Prostate gland (tissue), 2 donors: ENCODE measurements around the gene MEST. TPM values are rescaled to one million over a fixed set of nuclear protein-coding genes. Genes with fewer than 3 reads are reported as not detected.

ENCODE experiments used
- DNase-seq: peaks from one replicate; pipeline ENCODE4 v3.0.0-alpha.2; 2019; ENCODE audit warnings: low spot score
- H3K27ac ChIP-seq, 2 donors: fragments of 200-600 bp; sonication (generic); 2 replicates each; pipeline ENCODE4 v1.5.1; 2017 to 2019
- H3K27me3 ChIP-seq: fragments of 200-600 bp; sonication (generic); replicated peaks from 2 replicates; pipeline ENCODE4 v1.5.1; 2019; ENCODE audit not compliant: insufficient read depth
- H3K36me3 ChIP-seq, 2 donors: fragments of 200-600 bp; sonication (generic); 1 replicate in 1 of 2; 2 replicates in 1 of 2; pipeline versions ENCODE4 v1.5.1 to v1.8.1; 2017 to 2019
- H3K4me1 ChIP-seq: fragments of 200-600 bp; sonication (generic); replicated peaks from 2 replicates; pipeline ENCODE4 v1.5.1; 2019
- H3K4me3 ChIP-seq, 2 donors: fragments of 200-600 bp; sonication (generic); 2 replicates each; pipeline ENCODE4 v1.5.1; 2017 to 2019
- H3K9me3 ChIP-seq: fragments of 200-600 bp; sonication (generic); 2 replicates; pipeline ENCODE4 v1.5.1; 2017
- CTCF ChIP-seq, 4 experiments: fragments of 200-600 bp in 2 of 4; fragments of 450-650 bp in 2 of 4; sonication (generic) in 2 of 4; IDR thresholded peaks; 1 replicate in 3 of 4; 2 replicates in 1 of 4; pipeline ENCODE4 v1.5.1; 2016 to 2019; ENCODE audit warnings: antibody characterized with exemption in 4 of 4, mild to moderate bottlenecking in 2 of 4, moderate library complexity in 2 of 4
- POLR2A ChIP-seq: fragments of 450-650 bp; IDR thresholded peaks from one replicate; pipeline ENCODE4 v1.6.1; 2016; ENCODE audit warnings: antibody characterized with exemption, mild to moderate bottlenecking
- POLR2AphosphoS5 ChIP-seq: sonication (generic); formaldehyde crosslinking; IDR thresholded peaks from one replicate; pipeline ENCODE4 v1.6.1; 2017; ENCODE audit warnings: antibody characterized with exemption
- WGBS: methylation state at CpG from one replicate; pipeline ENCODE4 v1.1.5; 2018; 5-methylcytosine and 5-hydroxymethylcytosine counted together
- intact Hi-C: fragments of 100-400 bp; cut with DNase I; formaldehyde crosslinking; loops from one replicate; pipeline ENCODE4 v1.14.2; 2022
- total RNA-seq, 2 donors: library from RNA; depleted of rRNA; stranded (reverse); fragments of >200 nt; gene quantifications; one replicate each; pipeline ENCODE4 v1.1.0, GENCODE V29; 2016

Gene MEST
- total RNA-seq, 2 donors from 2014 or later: 31.1 to 41.6 TPM

GRCh38 chr7:130483031-130483430, 8.9 kb upstream of the MEST start:
- H3K36me3 ChIP-seq: no peaks in the 10 kb centered on the region
- intact Hi-C loops: no loop called here
- 77% methylated on average over 3 of the region's 3 CpGs for WGBS
- no peaks in the 10 kb centered on the region for H3K4me1 ChIP-seq
- no peak overlapping the region for H3K27ac ChIP-seq
- H3K27me3 ChIP-seq: no peaks in the 10 kb centered on the region
- TF ChIP-seq POLR2AphosphoS5 (no peak), POLR2A (no peak), CTCF (IDR thresholded peaks at IDR 0.05) (no peak)
- no peak overlapping the region for H3K4me3 ChIP-seq
- H3K9me3 ChIP-seq: no peaks in the 10 kb centered on the region
- no peak for DNase-seq

- Histone ChIP-seq H3K27me3 (no peaks in the 10 kb centered on the region), H3K36me3 (no peaks in the 10 kb centered on the region), H3K4me3 (peak overlapping the region; percentile 33 to 45), H3K27ac (no peak overlapping the region), H3K9me3 (no peaks in the 10 kb centered on the region), H3K4me1 (no peaks in the 10 kb centered on the region)
- TF ChIP-seq CTCF (IDR thresholded peaks at IDR 0.05): no peak
- TF ChIP-seq POLR2A: no peak
- TF ChIP-seq POLR2AphosphoS5: no peak
- no peak for DNase-seq
- 75% methylated on average over 11 of the region's 11 CpGs for WGBS
- intact Hi-C loops: no loop called here
Measured at GRCh38 chr7:130485734-130486113, 6.2 kb upstream of the MEST start.

GRCh38 chr7:130486114-130486953, 5.6 kb upstream of the MEST start:
- intact Hi-C loops: no loop called here
- WGBS: 15% methylated on average over 67 of the region's 67 CpGs
- Histone ChIP-seq H3K4me3 (peak overlapping the region; percentile 33 to 45), H3K4me1 (no peaks in the 10 kb centered on the region), H3K27ac (peak overlapping the region in 1 of 2 donors; percentile 34), H3K36me3 (no peaks in the 10 kb centered on the region), H3K9me3 (no peaks in the 10 kb centered on the region), H3K27me3 (no peaks in the 10 kb centered on the region)
- TF ChIP-seq CTCF (IDR thresholded peaks at IDR 0.05) (peak in 3 of 4 experiments; percentile 46 to 76 (median 59)), POLR2A (no peak), POLR2AphosphoS5 (peak; percentile 54)
- peak; percentile 51 for DNase-seq

GRCh38 chr7:130486954-130487436, 4.9 kb upstream of the MEST start:
- 27% methylated on average over 6 of the region's 6 CpGs for WGBS
- Histone ChIP-seq H3K4me3 (peak overlapping the region; percentile 33 to 45), H3K4me1 (peaks cover 4% of the 10 kb centered on the region), H3K27me3 (no peaks in the 10 kb centered on the region), H3K36me3 (no peaks in the 10 kb centered on the region), H3K27ac (peak overlapping the region in 1 of 2 donors; percentile 34), H3K9me3 (no peaks in the 10 kb centered on the region)
- no peak for TF ChIP-seq POLR2A
- intact Hi-C loops: no loop called here
- no peak for DNase-seq

GRCh38 chr7:130488392-130489139, 3.3 kb upstream of the MEST start:
- no peaks in the 10 kb centered on the region for H3K9me3 ChIP-seq
- H3K27ac ChIP-seq: peak overlapping the region in 1 of 2 donors; percentile 4
- no peaks in the 10 kb centered on the region for H3K36me3 ChIP-seq
- H3K27me3 ChIP-seq: no peaks in the 10 kb centered on the region
- H3K4me1 ChIP-seq: peaks cover 4% of the 10 kb centered on the region
- 45% methylated on average over 7 of the region's 7 CpGs for WGBS
- no peak for DNase-seq
- no peak overlapping the region for H3K4me3 ChIP-seq
- TF ChIP-seq POLR2A (no peak), POLR2AphosphoS5 (no peak), CTCF (IDR thresholded peaks at IDR 0.05) (no peak)
- intact Hi-C loops: no loop called here
